ENCODE data around the gene CORIN. TPM values are rescaled to one million over a fixed set of nuclear protein-coding genes. Genes with fewer than 3 reads are reported as not detected.

Gene CORIN
- 1 to 10 TPM in 1 of 9 donors, under 1 TPM in 6, not detected in 2; 0.18 to 1.1 (median 0.41) TPM for total RNA-seq
- polyA plus RNA-seq = under 1 TPM; 0.10 to 0.59 (median 0.40) TPM
- long read RNA-seq, donor 1 = 0 reads
- long read RNA-seq, donor 2 = 0 reads
- long read RNA-seq, donor 3 = 0 reads
- long read RNA-seq, donor 4 = 0 reads
- long read RNA-seq, donor 5, partial matches to known transcripts = 1 of 1 reads
- long read RNA-seq, donor 5, other reads (novel, unspliced or antisense) = 0 of 1 reads
- long read RNA-seq, donor 6 = 0 reads
- long read RNA-seq, donor 7 = 0 reads
- long read RNA-seq, donor 8 = 0 reads
- long read RNA-seq, donor 9 = 0 reads
- long read RNA-seq, donor 10 = 0 reads

DNA sequence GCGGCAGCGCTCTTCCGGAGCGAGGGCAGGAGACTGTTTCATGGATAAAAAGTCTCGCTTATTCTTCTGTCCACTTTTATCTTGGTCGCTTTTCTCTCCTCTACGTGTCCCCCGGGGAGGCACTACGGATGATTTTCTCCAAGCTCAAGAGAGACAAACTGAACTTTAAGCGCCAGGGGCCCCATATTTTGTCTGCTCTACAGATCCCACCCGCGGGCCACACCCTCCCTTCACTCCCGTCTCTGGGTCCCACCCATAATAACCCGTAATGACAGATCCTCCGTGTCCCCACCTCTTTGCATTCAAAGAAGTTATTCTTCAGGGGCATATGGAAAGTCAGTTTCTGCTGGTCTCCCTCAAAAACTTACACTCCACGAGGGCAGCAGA lies at the start of gene CORIN:
CORIN (minus strand) TSS at position 160 of the 387 bp plus-strand sequence; CDS start at position 42, 118 bp downstream.
- intact Hi-C loops (cut with DNase I) = loop anchor here in 1 of 2 donors (10.0 kb wide), 1 partner anchor 153 kb away; no protein-coding TSS in a partner anchor
- TF ChIP-seq POLR2A (IDR thresholded peaks at IDR 0.05) (no peak), CTCF (IDR thresholded peaks at IDR 0.05) (no peak)
- DNase-seq = no peak
- H3K27ac ChIP-seq = no peak within 1 kb of the TSS
- H3K27me3 ChIP-seq = no peaks in the 10 kb centered on the region
- WGBS, 4 donors = 6 to 8% (median 7%) methylated on average over 16 of the region's 16 CpGs
- no peaks in the 10 kb centered on the region for H3K36me3 ChIP-seq (replicated peaks in 1 of 2)
- H3K4me1 ChIP-seq (replicated peaks in 1 of 2) = peaks cover 13 to 26% of the 10 kb centered on the region in 2 donors
- no peaks in the 10 kb centered on the region for H3K9me3 ChIP-seq (replicated peaks in 1 of 3)
- H3K4me3 ChIP-seq = peak within 1 kb of the TSS in 2 of 4 donors; percentile 14 to 46

- Histone ChIP-seq H3K9me3 (replicated peaks in 1 of 3) (no peaks in the 10 kb centered on the region), H3K27me3 (no peaks in the 10 kb centered on the region), H3K4me1 (replicated peaks in 1 of 2) (no peaks in the 10 kb centered on the region), H3K36me3 (replicated peaks in 1 of 2) (peaks cover 0 to 26% of the 10 kb centered on the region in 2 donors), H3K27ac (no peak overlapping the region), H3K4me3 (no peak overlapping the region)
- TF ChIP-seq POLR2A (IDR thresholded peaks at IDR 0.05) (no peak), CTCF (IDR thresholded peaks at IDR 0.05) (no peak)
- DNase-seq = no peak
- WGBS, 4 donors = 86 to 88% (median 88%) methylated on average over 3 of the region's 3 CpGs
- intact Hi-C loops (cut with DNase I) = no loop called here
Measured at GRCh38 chr4:47882228-47882627, 44.4 kb upstream of the CORIN start.

DNA sequence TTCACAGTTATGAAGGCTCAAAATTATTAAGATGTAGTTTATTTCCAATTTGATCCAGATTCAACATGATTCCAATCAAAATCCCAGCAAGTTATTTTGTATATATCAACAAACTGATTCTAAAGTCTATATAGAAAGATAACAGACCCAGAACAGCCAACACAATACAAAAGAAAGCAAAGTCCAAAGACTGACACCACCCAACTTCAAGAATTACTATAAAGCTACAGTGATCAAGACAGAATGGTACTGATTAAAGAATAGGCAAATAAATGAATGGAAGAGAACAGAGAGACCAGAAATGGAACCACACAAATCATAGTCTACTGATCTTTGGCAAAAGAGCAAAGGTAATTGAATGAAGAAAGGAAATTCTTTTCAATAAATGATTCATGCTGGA lies 41.6 kb upstream of the CORIN start:
- no peak for DNase-seq
- Histone ChIP-seq H3K4me3 (no peak overlapping the region), H3K4me1 (replicated peaks in 1 of 2) (no peaks in the 10 kb centered on the region), H3K36me3 (replicated peaks in 1 of 2) (peaks cover 0 to 26% of the 10 kb centered on the region in 2 donors), H3K27ac (no peak overlapping the region), H3K9me3 (replicated peaks in 1 of 3) (no peaks in the 10 kb centered on the region), H3K27me3 (no peaks in the 10 kb centered on the region)
- TF ChIP-seq POLR2A (IDR thresholded peaks at IDR 0.05) (no peak), CTCF (IDR thresholded peaks at IDR 0.05) (no peak)
- intact Hi-C loops (cut with DNase I) = no loop called here

DNA sequence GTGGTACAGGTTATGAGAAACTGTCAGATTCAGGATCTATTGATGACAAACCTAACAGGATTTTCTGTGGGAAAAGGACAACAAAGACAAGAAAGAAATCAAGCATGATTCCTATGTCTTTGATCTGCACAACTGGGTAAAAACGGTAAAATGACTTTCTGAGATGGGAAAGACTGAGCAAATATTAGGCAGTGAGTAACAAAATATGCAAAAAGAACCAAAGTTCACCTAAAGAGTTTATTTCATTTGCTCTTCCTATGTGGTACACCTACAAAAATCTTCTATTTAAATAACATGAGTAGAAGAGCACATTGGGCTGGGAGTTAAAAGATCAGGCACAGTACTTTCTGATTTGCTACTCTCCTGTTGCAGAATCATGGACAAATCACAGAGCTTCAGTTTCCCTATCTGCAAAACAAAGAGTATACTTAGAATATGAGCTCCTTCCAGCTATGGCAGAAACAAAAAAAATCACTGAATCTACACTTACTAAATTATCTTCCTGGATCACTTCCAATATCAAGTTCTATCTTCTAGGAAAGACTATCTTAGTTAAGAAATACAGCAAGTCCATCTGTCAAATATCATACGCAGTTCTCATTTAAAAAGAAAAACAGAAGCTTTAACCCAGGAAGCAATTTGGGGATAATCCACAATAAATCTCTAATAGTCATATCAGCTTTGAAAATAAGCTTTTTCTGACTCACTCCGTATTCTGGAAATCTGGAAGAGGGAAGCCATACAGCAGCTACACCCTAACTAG lies 39.1 kb upstream of the CORIN start:
- Histone ChIP-seq H3K4me3 (no peak overlapping the region), H3K9me3 (replicated peaks in 1 of 3) (no peaks in the 10 kb centered on the region), H3K4me1 (replicated peaks in 1 of 2) (no peaks in the 10 kb centered on the region), H3K36me3 (replicated peaks in 1 of 2) (peaks cover 0 to 6% of the 10 kb centered on the region in 2 donors), H3K27me3 (no peaks in the 10 kb centered on the region), H3K27ac (no peak overlapping the region)
- intact Hi-C loops (cut with DNase I) = no loop called here
- 73 to 81% (median 78%) methylated on average over 3 of the region's 3 CpGs for WGBS, 4 donors
- no peak for DNase-seq
- TF ChIP-seq POLR2A (IDR thresholded peaks at IDR 0.05) (no peak), CTCF (IDR thresholded peaks at IDR 0.05) (no peak)
